Cortex of kidney (tissue), 1 donor: ENCODE results near the gene PCID2.
A peak's percentile ranks its signal among the peaks of the same experiment; 100 is the strongest.
"Not testable (repeated sequence)": the region's sequence is repeated elsewhere in the genome, so short reads cannot be mapped to it uniquely, and the experiment has no call there.

Experiments
- DNase-seq: peaks from one replicate; lab custom pipeline; 2025; lab: John Stamatoyannopoulos, UW

Gene PCID2

DNA sequence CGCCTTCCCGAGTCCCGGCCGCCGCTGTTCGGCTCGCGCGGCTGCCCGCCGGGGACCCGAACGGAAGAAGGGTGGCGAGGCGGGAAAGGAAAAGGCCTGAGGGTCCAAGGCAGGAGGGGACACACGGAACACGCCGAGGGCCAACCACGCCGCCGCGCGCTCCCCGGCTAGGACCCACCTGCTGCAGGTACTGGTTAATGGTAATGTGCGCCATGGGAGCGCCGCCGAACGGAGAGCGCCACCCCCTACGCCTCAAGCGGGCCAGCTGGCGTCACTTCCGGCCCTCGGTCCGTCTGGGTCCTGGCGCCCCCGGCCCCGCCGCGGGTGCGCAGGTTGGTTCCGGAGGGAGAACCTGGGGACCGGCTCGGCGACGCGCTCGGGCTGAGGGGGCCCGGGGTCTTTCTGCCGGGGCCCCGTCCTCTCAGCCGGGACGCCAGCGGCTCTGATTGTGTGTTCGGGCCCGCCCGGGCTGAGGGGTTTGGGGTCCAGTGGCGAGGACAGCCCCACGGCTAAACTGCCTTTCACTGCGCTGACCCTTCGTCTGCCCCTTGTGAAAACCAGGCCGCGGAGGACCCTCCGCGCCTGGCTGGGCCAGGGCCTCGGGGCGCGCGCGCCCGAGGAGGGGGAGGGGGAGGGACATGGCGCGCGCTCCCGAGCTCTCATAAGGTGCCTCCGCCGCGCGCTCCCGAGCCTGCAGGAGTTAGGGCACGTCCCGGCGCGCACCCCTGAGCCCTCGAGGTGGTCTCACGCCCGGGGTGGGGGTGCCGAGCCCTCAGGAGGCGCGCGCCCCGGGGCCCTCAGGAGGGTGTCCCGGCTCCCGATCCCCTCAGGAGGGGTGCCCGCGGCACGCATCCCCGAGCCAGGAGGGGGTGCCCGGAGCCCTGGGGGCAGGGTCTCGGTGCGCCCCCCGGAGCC lies at the start of gene PCID2:
Gene PCID2, minus strand, starts transcription at position 249 of the 915 bp plus-strand sequence. Its CDS starts 35 bp downstream, at position 214.
- DNase-seq, result peak; percentile 28

DNA sequence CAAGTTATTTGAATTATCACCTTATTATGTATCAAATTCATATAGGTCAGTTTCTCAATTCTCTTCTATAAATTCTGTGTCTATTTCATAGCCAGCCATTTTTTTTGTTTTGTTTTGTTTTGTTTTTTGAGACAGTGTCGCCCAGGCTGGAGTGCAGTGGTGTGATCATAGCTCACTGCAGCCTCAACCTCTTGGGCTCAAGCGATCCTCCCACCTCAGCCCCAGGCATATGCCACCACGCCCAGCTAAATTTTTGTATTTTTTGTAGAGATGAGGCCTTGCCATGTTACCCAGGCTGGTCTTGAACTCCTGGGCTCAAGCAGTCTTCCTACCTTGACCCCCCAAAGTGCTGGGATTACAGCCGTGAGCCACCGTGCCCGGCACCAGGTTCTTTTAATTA lies 49.4 kb upstream of the PCID2 start:
- not testable (repeated sequence) for DNase-seq

GRCh38 chr13:113252516-113253095 lies 44.1 kb upstream of the PCID2 start:
- DNase-seq, result no peak

DNA sequence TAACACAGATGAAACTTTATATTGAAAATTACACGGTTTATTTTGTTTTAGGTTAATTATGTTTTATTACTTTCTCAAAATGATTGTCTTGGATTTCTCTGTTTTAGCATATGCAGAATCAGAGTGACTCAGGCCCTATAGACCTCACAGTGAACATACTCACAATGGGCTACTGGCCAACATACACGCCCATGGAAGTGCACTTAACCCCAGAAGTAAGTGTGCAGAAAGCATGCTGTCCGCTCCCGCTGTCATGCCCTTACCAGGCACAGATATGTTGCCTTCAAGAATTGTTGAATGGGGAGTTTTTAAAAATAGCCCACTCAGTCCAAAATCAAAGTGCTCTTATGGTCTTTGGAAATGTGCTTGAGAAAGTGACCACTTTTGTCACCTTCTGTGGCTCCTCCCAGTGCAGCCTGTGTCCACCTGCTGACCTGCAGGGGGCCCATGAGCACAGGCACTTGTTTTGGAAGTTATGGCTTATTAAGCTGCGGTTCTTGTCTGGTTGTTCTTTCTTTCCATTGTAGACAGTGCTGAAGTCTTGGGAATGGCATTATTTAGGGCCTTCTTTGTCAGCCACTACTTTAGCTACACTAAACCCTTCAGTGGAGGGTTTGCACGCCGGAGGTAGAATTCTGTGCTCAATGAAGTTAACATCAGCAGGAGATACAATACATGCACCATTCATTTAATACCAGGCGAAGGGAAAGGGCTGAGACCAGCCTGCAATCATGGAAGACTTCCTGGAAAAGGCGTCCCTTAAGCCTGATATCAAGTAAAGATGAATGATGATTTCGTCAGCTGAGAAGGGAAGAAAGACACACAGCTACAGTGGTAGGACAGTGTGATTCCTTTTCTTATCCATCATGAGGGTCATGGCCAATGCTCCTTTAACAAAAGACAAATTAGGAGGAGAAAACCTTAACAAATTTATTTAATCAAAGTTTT lies 37.7 kb upstream of the PCID2 start:
- no peak for DNase-seq

GRCh38 chr13:113243847-113244246 lies 35.4 kb upstream of the PCID2 start:
- DNase-seq, result no peak

- not testable (repeated sequence) for DNase-seq
Measured at GRCh38 chr13:113241623-113242022, 33.2 kb upstream of the PCID2 start.

DNA sequence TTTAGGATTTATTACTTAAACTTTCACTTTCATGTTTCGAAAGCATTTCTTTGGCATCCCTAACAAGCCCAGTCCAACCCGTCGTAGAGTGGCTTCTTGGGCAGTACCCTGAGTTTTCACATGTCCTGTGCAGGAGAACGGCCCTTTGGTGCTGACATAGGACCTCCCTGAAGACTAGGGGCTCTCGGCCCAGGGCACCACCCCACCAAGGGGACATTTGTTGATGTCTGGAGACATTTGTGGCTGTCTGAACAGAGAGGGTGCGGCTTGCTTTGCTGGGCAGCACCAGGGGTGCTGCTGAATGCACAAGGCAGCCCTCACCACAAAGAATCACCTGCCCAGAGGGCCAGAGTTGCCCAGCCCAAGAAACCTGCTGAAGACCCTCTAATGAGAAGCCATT lies 31.5 kb upstream of the PCID2 start:
- no peak for DNase-seq

GRCh38 chr13:113239357-113239756 lies 30.9 kb upstream of the PCID2 start:
- no peak for DNase-seq

GRCh38 chr13:113238536-113238935 lies 30.1 kb upstream of the PCID2 start:
- DNase-seq, result no peak

- no peak for DNase-seq
Measured at GRCh38 chr13:113233101-113233500, 24.6 kb upstream of the PCID2 start.

- DNase-seq, result no peak
Measured at GRCh38 chr13:113232208-113233003, 23.9 kb upstream of the PCID2 start.

GRCh38 chr13:113231306-113232207 lies 23.1 kb upstream of the PCID2 start:
- DNase-seq, result no peak

- DNase-seq, result no peak
Measured at GRCh38 chr13:113229791-113230190, 21.3 kb upstream of the PCID2 start.

DNA sequence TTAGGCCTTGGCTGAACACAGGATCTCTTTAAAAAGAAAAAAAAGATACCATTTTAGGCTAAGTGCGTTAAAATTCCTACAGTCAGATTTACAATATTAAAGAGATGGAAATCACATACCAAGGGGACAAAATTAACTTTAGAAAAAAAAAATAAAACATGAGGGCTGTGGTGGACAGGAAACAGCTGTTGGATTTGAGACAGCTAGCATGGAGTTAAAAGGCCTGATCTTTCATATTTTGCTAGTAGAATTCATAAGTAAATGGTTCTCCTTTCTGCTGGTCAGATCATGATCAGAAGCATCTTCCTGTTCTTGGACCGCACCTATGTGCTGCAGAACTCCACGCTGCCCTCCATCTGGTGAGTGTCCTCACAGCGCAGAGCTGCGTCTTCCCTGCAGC lies 20.7 kb upstream of the PCID2 start:
- DNase-seq, result no peak

DNA sequence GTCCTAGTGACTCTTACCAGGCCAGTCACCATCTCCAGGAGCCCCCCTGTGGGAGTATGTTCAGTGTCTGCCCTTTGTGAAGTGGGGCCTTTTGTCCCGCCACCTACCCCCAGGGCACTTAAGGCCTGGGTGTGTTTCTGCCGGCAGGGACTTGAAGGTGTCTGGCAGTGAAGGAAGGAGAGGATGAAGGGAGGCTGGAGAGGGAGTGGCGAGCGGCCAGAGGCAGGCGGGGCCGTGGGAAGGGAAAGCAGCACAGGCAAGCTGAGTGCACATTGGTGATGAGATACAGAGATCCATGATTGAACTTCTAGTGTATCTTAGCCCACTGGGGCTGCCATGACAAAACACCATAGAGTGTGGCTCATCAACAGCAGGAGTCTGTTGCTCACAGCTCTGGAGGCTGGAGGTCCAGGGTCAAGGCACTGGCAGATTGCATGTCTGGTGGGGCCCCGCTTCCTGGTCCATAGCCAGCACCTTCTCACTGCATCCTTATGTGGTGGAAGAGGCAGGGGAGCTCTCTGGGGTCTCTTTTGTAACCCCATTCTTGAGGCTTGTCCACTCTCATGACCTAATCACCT lies 18.5 kb upstream of the PCID2 start:
- DNase-seq, result no peak

- DNase-seq, result no peak
Measured at GRCh38 chr13:113225515-113225914, 17.0 kb upstream of the PCID2 start.

DNA sequence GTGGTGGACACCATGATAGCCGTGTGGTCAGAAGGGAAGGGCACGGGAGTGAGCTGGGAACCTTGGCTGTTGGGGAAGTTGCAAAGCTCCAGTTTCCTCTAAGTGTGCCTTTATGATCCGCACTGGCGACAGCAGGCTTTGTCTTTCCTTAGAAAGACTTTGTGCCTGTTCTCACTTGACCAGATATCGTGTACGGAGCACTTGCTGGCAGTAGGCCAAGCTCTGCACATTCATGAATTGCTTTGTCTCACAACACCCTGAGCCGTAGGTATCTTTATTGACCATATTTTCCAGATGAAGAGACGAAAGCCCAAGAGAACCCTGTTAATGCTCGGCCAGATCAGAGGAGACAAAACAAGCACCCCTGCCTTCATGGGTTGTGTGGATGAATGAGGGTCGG lies 16.0 kb upstream of the PCID2 start:
- DNase-seq, result no peak

DNA sequence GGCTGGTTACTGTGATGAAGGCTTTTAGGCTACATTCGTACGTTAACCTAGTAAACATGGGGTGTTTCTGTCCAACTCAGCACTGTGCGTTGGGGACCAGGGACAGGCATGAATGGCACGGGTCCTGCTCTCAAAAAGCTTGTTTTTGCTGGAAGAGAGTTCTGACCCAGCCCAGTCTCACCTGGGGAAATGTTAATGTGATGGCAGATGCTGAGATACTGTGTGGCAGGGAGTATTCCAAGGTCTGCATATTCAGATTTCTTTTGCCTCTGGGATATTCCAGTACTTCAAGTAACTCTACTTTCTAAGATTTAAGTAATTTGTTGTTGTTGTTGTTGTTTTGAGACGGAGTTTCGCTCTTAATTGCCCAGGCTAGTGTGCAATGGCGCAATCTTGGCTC lies 14.6 kb upstream of the PCID2 start:
- DNase-seq, result no peak

DNA sequence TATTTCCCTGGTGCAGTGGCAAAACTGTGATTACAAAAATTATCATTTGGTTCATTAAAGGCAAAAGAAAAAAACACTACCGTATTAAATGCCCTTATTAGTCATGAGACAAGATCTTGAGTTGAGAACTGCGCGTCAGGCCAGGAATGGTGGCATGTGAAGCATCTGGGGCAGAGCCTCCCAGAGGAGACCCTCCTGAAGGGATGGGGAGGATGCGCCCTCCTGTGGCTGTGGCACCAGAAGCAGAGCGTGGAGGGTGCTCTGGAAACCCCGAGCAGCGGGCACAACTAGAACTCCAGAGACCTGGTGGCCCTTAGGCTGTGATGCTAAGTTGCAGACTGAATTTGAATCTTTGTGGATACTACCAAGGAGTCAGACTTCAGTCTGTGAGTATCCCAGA lies 12.4 kb upstream of the PCID2 start:
- DNase-seq, result no peak

GRCh38 chr13:113220141-113220598 lies 11.7 kb upstream of the PCID2 start:
- DNase-seq, result no peak
